CD14-positive monocyte (primary cell): ENCODE results near the gene HPS4. TPM values are rescaled to one million over a fixed set of nuclear protein-coding genes. Genes with fewer than 3 reads are reported as not detected.

Experiments
- DNase-seq, 3 donors: peaks; one replicate each; pipeline ENCODE4 v3.0.0-alpha.2; 2011 to 2022
- H2AFZ ChIP-seq: 2 replicates; pipeline ENCODE4 v1.6.0; 2012; ENCODE audit warnings: mild to moderate bottlenecking, low read depth, low read length, inconsistent platforms; ENCODE audit not compliant: insufficient read depth, poor library complexity, severe bottlenecking
- H3K27ac ChIP-seq, 2 donors: 1 replicate in 1 of 2; 2 replicates in 1 of 2; pipeline ENCODE4 v1.5.1; 2012 to 2013; ENCODE audit warnings: low read length in 2 of 2, control low read depth in 1 of 2, inconsistent platforms in 1 of 2, low read depth in 1 of 2, mild to moderate bottlenecking in 1 of 2
- H3K27me3 ChIP-seq, 2 donors: one replicate each; pipeline versions ENCODE4 v1.6.0 to v1.6.1; 2011 to 2013; ENCODE audit warnings: low read length in 2 of 2; ENCODE audit not compliant: control insufficient read depth in 2 of 2, insufficient read depth in 2 of 2
- H3K36me3 ChIP-seq, 2 donors: replicated peaks in 1 of 2; 1 replicate in 1 of 2; 2 replicates in 1 of 2; pipeline versions ENCODE4 v1.5.1 to v1.6.1; 2012 to 2013; ENCODE audit warnings: low read length in 2 of 2, control low read depth in 1 of 2, inconsistent platforms in 1 of 2, mild to moderate bottlenecking in 1 of 2; ENCODE audit not compliant: insufficient read depth in 2 of 2, control insufficient read depth in 1 of 2
- H3K4me1 ChIP-seq, 2 donors: 1 replicate in 1 of 2; 2 replicates in 1 of 2; pipeline versions ENCODE4 v1.5.1 to v1.6.1; 2012 to 2013; ENCODE audit warnings: low read length in 2 of 2, control low read depth in 1 of 2, inconsistent platforms in 1 of 2, mild to moderate bottlenecking in 1 of 2, moderate library complexity in 1 of 2; ENCODE audit not compliant: insufficient read depth in 2 of 2, control insufficient read depth in 1 of 2
- H3K4me2 ChIP-seq: replicated peaks from 2 replicates; pipeline ENCODE3; 2012; ENCODE audit warnings: low read length, moderate library complexity, mild to moderate bottlenecking; ENCODE audit not compliant: poor library complexity, severe bottlenecking; ENCODE audit errors: extremely low read depth
- H3K4me3 ChIP-seq, 3 experiments: fragments of 200-600 bp in 1 of 3; sonication (generic) in 1 of 3; replicated peaks in 1 of 3; 1 replicate in 2 of 3; 2 replicates in 1 of 3; pipeline ENCODE4 v1.5.1; 2011 to 2013; ENCODE audit warnings: low read length in 3 of 3, mild to moderate bottlenecking in 3 of 3, control low read depth in 2 of 3, low read depth in 2 of 3, inconsistent platforms in 1 of 3, moderate library complexity in 1 of 3
- H3K79me2 ChIP-seq: 2 replicates; pipeline ENCODE4 v1.6.0; 2012; ENCODE audit warnings: mild to moderate bottlenecking, control low read depth, inconsistent platforms, low read length, moderate library complexity; ENCODE audit not compliant: insufficient read depth
- H3K9ac ChIP-seq: 2 replicates; pipeline ENCODE4 v1.6.0; 2017; ENCODE audit warnings: low read length, mild to moderate bottlenecking; ENCODE audit not compliant: insufficient read depth, poor library complexity, severe bottlenecking
- H3K9me3 ChIP-seq, 2 donors: replicated peaks in 1 of 2; 1 replicate in 1 of 2; 2 replicates in 1 of 2; pipeline versions ENCODE4 v1.5.1 to v1.6.1; 2012 to 2013; ENCODE audit warnings: low read length in 2 of 2, control low read depth in 1 of 2; ENCODE audit not compliant: control insufficient read depth in 1 of 2, insufficient read depth in 1 of 2
- H4K20me1 ChIP-seq: 2 replicates; pipeline ENCODE4 v1.6.0; 2012; ENCODE audit warnings: mild to moderate bottlenecking, low read length, control low read depth, moderate library complexity; ENCODE audit not compliant: insufficient read depth
- H3K27ac Mint-ChIP-seq, 7 donors: one replicate each; pipeline ENCODE4 v1.8.0; 2020; ENCODE audit warnings: mild to moderate bottlenecking in 7 of 7, mixed read lengths in 7 of 7, moderate library complexity in 6 of 7, inconsistent platforms in 2 of 7
- H3K27me3 Mint-ChIP-seq, 3 donors: one replicate each; pipeline ENCODE4 v1.8.0; 2021 to 2022; ENCODE audit warnings: low read depth in 3 of 3, mild to moderate bottlenecking in 3 of 3, mixed read lengths in 3 of 3, moderate library complexity in 3 of 3, inconsistent platforms in 1 of 3
- H3K36me3 Mint-ChIP-seq, 2 donors: one replicate each; pipeline ENCODE4 v1.8.0; 2020; ENCODE audit warnings: mixed read lengths in 2 of 2, inconsistent platforms in 1 of 2, mild to moderate bottlenecking in 1 of 2
- H3K4me1 Mint-ChIP-seq: one replicate; pipeline ENCODE4 v1.8.0; 2020; ENCODE audit warnings: mild to moderate bottlenecking, mixed read lengths
- H3K4me3 Mint-ChIP-seq, 2 donors: one replicate each; pipeline ENCODE4 v1.8.0; 2020; ENCODE audit warnings: mild to moderate bottlenecking in 2 of 2, mixed read lengths in 2 of 2, moderate library complexity in 1 of 2
- H3K9me3 Mint-ChIP-seq, 7 donors: one replicate each; pipeline ENCODE4 v1.8.0; 2020 to 2022; ENCODE audit warnings: mixed read lengths in 7 of 7, mild to moderate bottlenecking in 6 of 7, moderate library complexity in 6 of 7, inconsistent platforms in 2 of 7
- WGBS: methylation state at CpG from one replicate; pipeline ENCODE4 v1.1.5; 2013; ENCODE audit warnings: missing lambda C conversion rate; ENCODE audit not compliant: insufficient coverage; 5-methylcytosine and 5-hydroxymethylcytosine counted together
- intact Hi-C, 2 donors: fragments of 100-400 bp; cut with micrococcal nuclease; formaldehyde crosslinking; loops; one replicate each; pipeline versions ENCODE4 v1.15.0 to v1.15.1; 2023
- polyA plus RNA-seq, 3 donors: library from polyadenylated mRNA; depleted of rRNA in 1 of 3; unstranded in 2 of 3; stranded (reverse) in 1 of 3; fragments of 300-500 nt in 2 of 3; fragments of >200 nt in 1 of 3; fragmentation: Illumina TruSeq in 2 of 3; gene quantifications; 1 replicate in 2 of 3; 2 replicates in 1 of 3; pipeline ENCODE4 v1.2.3, GENCODE V29; 2012 to 2021
- TF ChIP-seq, protein P1 (sequence below): fragments of 200-600 bp; IDR thresholded peaks from one replicate; pipeline ENCODE4 v1.8.0; 2022; ENCODE audit warnings: antibody characterized with exemption, mild to moderate bottlenecking

HPS4 gene
- polyA plus RNA-seq, 3 donors, result 5.7 to 21.6 (median 7.5) TPM

DNA sequence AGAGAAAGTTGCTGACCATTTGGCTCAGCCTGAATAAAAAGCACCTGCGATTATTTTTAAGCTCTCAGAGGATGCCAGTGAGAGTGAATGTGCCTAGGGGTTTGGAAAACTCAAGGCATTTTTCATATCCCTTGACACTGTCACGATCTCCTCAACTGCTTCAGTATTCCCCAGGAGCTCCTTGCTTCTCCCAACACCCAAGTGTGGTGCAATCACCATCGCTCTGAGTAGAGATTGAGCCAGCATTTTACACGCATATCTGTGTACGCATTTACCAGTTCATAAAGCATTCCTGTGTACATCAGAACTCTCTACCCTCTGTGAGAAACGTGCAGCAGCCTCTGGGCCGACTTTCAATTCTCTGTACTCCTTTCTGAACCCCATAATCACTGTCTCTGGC lies 1.4 kb upstream of the HPS4 start:
- intact Hi-C loops, result no loop called here
- no peaks in the 10 kb centered on the region for H4K20me1 ChIP-seq

DNA sequence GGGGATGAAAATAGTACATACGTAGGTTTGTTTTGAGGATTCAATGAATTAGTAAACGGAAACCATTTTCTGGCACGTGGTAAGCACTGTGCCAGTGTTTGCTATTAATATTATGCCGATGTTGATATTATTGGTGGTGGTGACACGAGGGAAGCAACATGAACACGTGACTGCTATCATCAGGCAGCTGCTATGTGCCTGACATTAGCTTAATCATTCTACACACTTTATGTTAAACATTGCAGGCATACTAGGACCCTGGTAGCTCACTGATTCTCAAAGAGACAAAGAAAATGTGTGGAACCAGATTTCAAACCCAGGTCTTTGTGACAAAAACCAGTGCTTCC lies 750 bp upstream of the HPS4 start:
- Histone ChIP-seq H3K9me3 (no peaks in the 10 kb centered on the region), H4K20me1 (no peaks in the 10 kb centered on the region), H3K9ac (peak overlapping the region; percentile 96), H3K4me3 (peak overlapping the region; percentile 70 to 96 (median 88)), H3K27me3 (no peaks in the 10 kb centered on the region), H3K36me3 (peaks cover 17 to 27% of the 10 kb centered on the region in 2 donors), H2AFZ (peak overlapping the region; percentile 91), H3K79me2 (peaks cover 51% of the 10 kb centered on the region), H3K4me1 (peaks cover 48 to 53% of the 10 kb centered on the region in 2 donors), H3K27ac (peak overlapping the region in 1 of 2 donors; percentile 98), H3K4me2 (peak overlapping the region; percentile 87)
- 0% methylated on average over 2 of the region's 6 CpGs for WGBS
- TF ChIP-seq, protein P1, sequence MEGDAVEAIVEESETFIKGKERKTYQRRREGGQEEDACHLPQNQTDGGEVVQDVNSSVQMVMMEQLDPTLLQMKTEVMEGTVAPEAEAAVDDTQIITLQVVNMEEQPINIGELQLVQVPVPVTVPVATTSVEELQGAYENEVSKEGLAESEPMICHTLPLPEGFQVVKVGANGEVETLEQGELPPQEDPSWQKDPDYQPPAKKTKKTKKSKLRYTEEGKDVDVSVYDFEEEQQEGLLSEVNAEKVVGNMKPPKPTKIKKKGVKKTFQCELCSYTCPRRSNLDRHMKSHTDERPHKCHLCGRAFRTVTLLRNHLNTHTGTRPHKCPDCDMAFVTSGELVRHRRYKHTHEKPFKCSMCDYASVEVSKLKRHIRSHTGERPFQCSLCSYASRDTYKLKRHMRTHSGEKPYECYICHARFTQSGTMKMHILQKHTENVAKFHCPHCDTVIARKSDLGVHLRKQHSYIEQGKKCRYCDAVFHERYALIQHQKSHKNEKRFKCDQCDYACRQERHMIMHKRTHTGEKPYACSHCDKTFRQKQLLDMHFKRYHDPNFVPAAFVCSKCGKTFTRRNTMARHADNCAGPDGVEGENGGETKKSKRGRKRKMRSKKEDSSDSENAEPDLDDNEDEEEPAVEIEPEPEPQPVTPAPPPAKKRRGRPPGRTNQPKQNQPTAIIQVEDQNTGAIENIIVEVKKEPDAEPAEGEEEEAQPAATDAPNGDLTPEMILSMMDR, result no peak
- Mint-ChIP-seq H3K27me3 (no peaks in the 10 kb centered on the region), H3K4me3 (peak overlapping the region; percentile 83 to 94), H3K36me3 (peaks cover 21 to 25% of the 10 kb centered on the region in 2 donors), H3K4me1 (peaks cover 54% of the 10 kb centered on the region), H3K27ac (peak overlapping the region; percentile 83 to 98 (median 93)), H3K9me3 (no peaks in the 10 kb centered on the region)
- intact Hi-C loops, result loop anchor here in 1 of 2 donors (5.0 kb wide), 2 partner anchors 52 to 108 kb away; partner anchors contain the start of gene TPST2
- DNase-seq, result peak in 2 of 3 donors; percentile 22 to 34

More for the DNA sequence above, 1.4 kb upstream of the HPS4 start:
- Mint-ChIP-seq H3K27ac (peak overlapping the region in 2 of 7 donors; percentile 59 to 64), H3K9me3 (no peaks in the 10 kb centered on the region), H3K4me1 (peaks cover 47% of the 10 kb centered on the region), H3K27me3 (no peaks in the 10 kb centered on the region), H3K36me3 (peaks cover 27 to 32% of the 10 kb centered on the region in 2 donors), H3K4me3 (no peak overlapping the region)
- H3K79me2 ChIP-seq, result peaks cover 45% of the 10 kb centered on the region
- no peak overlapping the region for H2AFZ ChIP-seq
- H3K9me3 ChIP-seq, result no peaks in the 10 kb centered on the region
- TF ChIP-seq, protein P1, result no peak
- no peak for DNase-seq
- no peak overlapping the region for H3K4me3 ChIP-seq
- H3K27ac ChIP-seq, result no peak overlapping the region
- no peaks in the 10 kb centered on the region for H3K27me3 ChIP-seq
- H3K36me3 ChIP-seq, result peaks cover 24 to 34% of the 10 kb centered on the region in 2 donors
- H3K9ac ChIP-seq, result no peak overlapping the region
- H3K4me1 ChIP-seq, result peaks cover 41 to 46% of the 10 kb centered on the region in 2 donors
- 77% methylated on average over 7 of the region's 7 CpGs for WGBS
- H3K4me2 ChIP-seq, result no peak overlapping the region
